ENCODE measurements around the gene GPNMB. TPM values are rescaled to one million over a fixed set of nuclear protein-coding genes. Genes with fewer than 3 reads are reported as not detected.

Gene GPNMB
- total and polyA plus RNA-seq, 12 donors, result 49.6 to 612 (median 220) TPM

- intact Hi-C loops (cut with DNase I), result loop anchor here in 1 of 10 donors (5.0 kb wide), 1 partner anchor 39 kb away; the partner anchor contains the start of gene GPNMB
- Histone ChIP-seq H3K36me3 (peaks cover 0 to 4% (median 0%) of the 10 kb centered on the region in 9 donors), H3K27ac (no peak overlapping the region), H3K4me1 (peaks cover 0 to 22% (median 0%) of the 10 kb centered on the region in 9 donors), H3K27me3 (peaks cover 0 to 6% (median 0%) of the 10 kb centered on the region in 7 donors), H3K4me3 (no peak overlapping the region), H3K9me3 (no peaks in the 10 kb centered on the region)
- TF ChIP-seq CTCF (IDR thresholded peaks at IDR 0.05), result no peak
- 70 to 73% methylated on average over 4 of the region's 4 CpGs for WGBS, 2 donors
- DNase-seq (no peak), ATAC-seq (no peak)
Observed at GRCh38 chr7:23208316-23208715, 38.3 kb upstream of the GPNMB start.

GRCh38 chr7:23210506-23210905 lies 36.1 kb upstream of the GPNMB start:
- ATAC-seq (no peak), DNase-seq (no peak)
- intact Hi-C loops (cut with DNase I), result no loop called here
- 63 to 81% methylated on average over 2 of the region's 2 CpGs for WGBS, 2 donors
- peaks cover 0 to 6% (median 0%) of the 10 kb centered on the region in 7 donors for H3K27me3 ChIP-seq
- H3K4me1 ChIP-seq, result peaks cover 0 to 25% (median 0%) of the 10 kb centered on the region in 9 donors
- TF ChIP-seq CTCF (IDR thresholded peaks at IDR 0.05), result no peak
- H3K36me3 ChIP-seq, result no peaks in the 10 kb centered on the region
- H3K9me3 ChIP-seq, result no peaks in the 10 kb centered on the region
- H3K4me3 ChIP-seq, result no peak overlapping the region
- no peak overlapping the region for H3K27ac ChIP-seq

- no peak overlapping the region for H3K27ac ChIP-seq
- intact Hi-C loops (cut with DNase I), result no loop called here
- DNase-seq (no peak), ATAC-seq (no peak)
- peaks cover 0 to 34% (median 0%) of the 10 kb centered on the region in 9 donors for H3K4me1 ChIP-seq
- no peak for TF ChIP-seq CTCF (IDR thresholded peaks at IDR 0.05)
- H3K4me3 ChIP-seq, result no peak overlapping the region
- no peaks in the 10 kb centered on the region for H3K36me3 ChIP-seq
- no peaks in the 10 kb centered on the region for H3K9me3 ChIP-seq
- H3K27me3 ChIP-seq, result no peaks in the 10 kb centered on the region
- 73 to 80% methylated on average over 11 of the region's 11 CpGs for WGBS, 2 donors
Observed at GRCh38 chr7:23211589-23211988, 35.0 kb upstream of the GPNMB start.

- intact Hi-C loops (cut with DNase I), result no loop called here
- H3K27ac ChIP-seq, result no peak overlapping the region
- no peaks in the 10 kb centered on the region for H3K36me3 ChIP-seq
- WGBS, 2 donors, result 80 to 93% methylated on average over 2 of the region's 2 CpGs
- no peak overlapping the region for H3K4me3 ChIP-seq
- ATAC-seq (no peak), DNase-seq (no peak)
- no peaks in the 10 kb centered on the region for H3K27me3 ChIP-seq
- no peak for TF ChIP-seq CTCF (IDR thresholded peaks at IDR 0.05)
- H3K9me3 ChIP-seq, result no peaks in the 10 kb centered on the region
- peaks cover 0 to 33% (median 0%) of the 10 kb centered on the region in 9 donors for H3K4me1 ChIP-seq
Observed at GRCh38 chr7:23212395-23212794, 34.2 kb upstream of the GPNMB start.

All from heart right ventricle (tissue), 16 donors.